ENCODE results near the gene GARIN5A. TPM values are rescaled to one million over a fixed set of nuclear protein-coding genes. Genes with fewer than 3 reads are reported as not detected.

Gene GARIN5A
- total RNA-seq, 1 experiment from 2014 or later: 8.2 TPM

- TF ChIP-seq HMGXB4 (CRISPR knock-in tag; IDR thresholded peaks at IDR 0.05) (no peak), JUN (CRISPR knock-in tag; IDR thresholded peaks at IDR 0.05) (no peak), ZNF263 (CRISPR knock-in tag; IDR thresholded peaks at IDR 0.05; ENCODE audit: low read depth) (no peak), TEAD4 (CRISPR knock-in tag; IDR thresholded peaks at IDR 0.05) (no peak), ETV6 (CRISPR knock-in tag; IDR thresholded peaks at IDR 0.05) (no peak)
These were observed 41.0 kb upstream of the GARIN5A start (continued) for GRCh38 chr19:50517704-50518075.

- H3K4me3 Mint-ChIP-seq: no peak overlapping the region
- peaks cover 5% of the 10 kb centered on the region; the same call in 1 of the 2 replicates for H3K4me1 Mint-ChIP-seq
- peaks cover 25% of the 10 kb centered on the region for H3K27me3 Mint-ChIP-seq (ENCODE audit: low read depth)
- H3K36me3 Mint-ChIP-seq: peaks cover 5% of the 10 kb centered on the region; the same call in 1 of the 2 replicates
- no peak for TF ChIP-seq RORB (CRISPR knock-in tag; IDR thresholded peaks at IDR 0.05)
- no peak for TF ChIP-seq NR1H2 (CRISPR knock-in tag; IDR thresholded peaks at IDR 0.05)
- TF ChIP-seq OVOL2 (CRISPR knock-in tag; IDR thresholded peaks at IDR 0.05; ENCODE audit: borderline replicate concordance): no peak
- no peak for TF ChIP-seq ZBTB21 (CRISPR knock-in tag; IDR thresholded peaks at IDR 0.05; ENCODE audit: borderline replicate concordance)
- no peak for TF ChIP-seq MYBL2 (CRISPR knock-in tag; IDR thresholded peaks at IDR 0.05)
- no peak for TF ChIP-seq NR2C2 (CRISPR knock-in tag; IDR thresholded peaks at IDR 0.05)
- DNase-seq (ENCODE audit: low spot score) (no peak), ATAC-seq (no peak)
- H3K27ac Mint-ChIP-seq: no peak overlapping the region
- ChIA-PET CTCF (interaction anchor here (0.6 to 4.3 kb wide), 9 partner anchors 13 to 187 kb away, joined by 3 to 55 read pairs (median 4); no protein-coding TSS in a partner anchor), POLR2A (no interaction called here)
- H3K9me3 Mint-ChIP-seq: peaks cover 5% of the 10 kb centered on the region
These were observed 40.5 kb upstream of the GARIN5A start for GRCh38 chr19:50516964-50517703.

- peaks cover 25% of the 10 kb centered on the region for H3K27me3 Mint-ChIP-seq (ENCODE audit: low read depth)
- H3K4me3 Mint-ChIP-seq: no peak overlapping the region
- peaks cover 5% of the 10 kb centered on the region for H3K9me3 Mint-ChIP-seq
- CTCF ChIA-PET: interaction anchor here (0.6 to 4.3 kb wide), 10 partner anchors 16 to 187 kb away, joined by 3 to 55 read pairs (median 4); no protein-coding TSS in a partner anchor
- ATAC-seq: no peak
- H3K36me3 Mint-ChIP-seq: peaks cover 5% of the 10 kb centered on the region; the same call in 1 of the 2 replicates
- POLR2A ChIA-PET: no interaction called here
- DNase-seq (ENCODE audit: low spot score): no peak
- H3K4me1 Mint-ChIP-seq: peaks cover 9% of the 10 kb centered on the region
- H3K27ac Mint-ChIP-seq: no peak overlapping the region
- TF ChIP-seq IRF2 (CRISPR knock-in tag; IDR thresholded peaks at IDR 0.05; ENCODE audit: borderline replicate concordance, low read depth): no peak
- TF ChIP-seq ZNF416 (CRISPR knock-in tag; IDR thresholded peaks at IDR 0.05): no peak
- TF ChIP-seq GABPB1 (CRISPR knock-in tag; IDR thresholded peaks at IDR 0.05): no peak
- no peak for TF ChIP-seq CREB1 (CRISPR knock-in tag; IDR thresholded peaks at IDR 0.05)
- no peak for TF ChIP-seq E2F4 (CRISPR knock-in tag; IDR thresholded peaks at IDR 0.05; ENCODE audit: borderline replicate concordance, low read depth)
- no peak for TF ChIP-seq CTCF (IDR thresholded peaks at IDR 0.05)
- no peak for TF ChIP-seq ELF4 (CRISPR knock-in tag; IDR thresholded peaks at IDR 0.05; ENCODE audit: low read depth)
- TF ChIP-seq IRF1 (CRISPR knock-in tag; IDR thresholded peaks at IDR 0.05): no peak
- no peak for TF ChIP-seq ZNF317 (CRISPR knock-in tag; IDR thresholded peaks at IDR 0.05; ENCODE audit: borderline replicate concordance, low read depth)
- TF ChIP-seq ATF2 (CRISPR knock-in tag; IDR thresholded peaks at IDR 0.05; ENCODE audit: borderline replicate concordance, low read depth): no peak
- TF ChIP-seq SOX15 (CRISPR knock-in tag; IDR thresholded peaks at IDR 0.05): no peak
- no peak for TF ChIP-seq ARID4B (CRISPR knock-in tag; IDR thresholded peaks at IDR 0.05; ENCODE audit: borderline replicate concordance)
These were observed 39.8 kb upstream of the GARIN5A start for GRCh38 chr19:50516456-50516855.

All from WTC11 (cell line).